GM21786 (cell line): ENCODE data around the gene SORBS2.
"Not testable (repeated sequence)": the region's sequence is repeated elsewhere in the genome, so short reads cannot be mapped to it uniquely, and the experiment has no call there.

Experiments
- ATAC-seq: cut with Tn5 transposase; IDR thresholded peaks from one replicate; pipeline ENCODE4 v1.9.1; 2021; ENCODE audit not compliant: unreplicated experiment

SORBS2 gene

GRCh38 chr4:185567381-185568376 is 244.3 kb downstream of the SORBS2 start:
- ATAC-seq: no peak

DNA sequence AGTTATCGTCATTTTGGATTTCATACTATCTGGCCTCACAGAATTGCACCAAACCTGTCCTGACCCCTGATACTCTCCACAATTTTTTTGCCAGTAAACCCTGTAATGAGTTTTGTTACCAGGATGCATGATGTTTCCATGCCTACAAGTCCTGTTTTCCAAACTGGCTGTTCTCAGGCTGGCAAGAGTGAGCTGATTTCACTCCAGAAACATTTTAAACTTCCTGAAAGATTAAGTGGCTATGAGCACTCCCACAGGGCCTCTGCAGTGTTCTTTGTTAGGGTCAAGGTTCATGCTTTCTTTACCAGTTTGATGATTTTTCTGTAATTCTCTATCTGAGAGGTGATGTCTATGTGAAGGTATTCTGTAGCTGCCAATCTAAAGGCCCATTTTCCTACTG is 245.0 kb downstream of the SORBS2 start:
- ATAC-seq: no peak

GRCh38 chr4:185566425-185566824 is 245.6 kb downstream of the SORBS2 start:
- ATAC-seq: no peak

GRCh38 chr4:185565696-185566095 is 246.3 kb downstream of the SORBS2 start:
- no peak for ATAC-seq

DNA sequence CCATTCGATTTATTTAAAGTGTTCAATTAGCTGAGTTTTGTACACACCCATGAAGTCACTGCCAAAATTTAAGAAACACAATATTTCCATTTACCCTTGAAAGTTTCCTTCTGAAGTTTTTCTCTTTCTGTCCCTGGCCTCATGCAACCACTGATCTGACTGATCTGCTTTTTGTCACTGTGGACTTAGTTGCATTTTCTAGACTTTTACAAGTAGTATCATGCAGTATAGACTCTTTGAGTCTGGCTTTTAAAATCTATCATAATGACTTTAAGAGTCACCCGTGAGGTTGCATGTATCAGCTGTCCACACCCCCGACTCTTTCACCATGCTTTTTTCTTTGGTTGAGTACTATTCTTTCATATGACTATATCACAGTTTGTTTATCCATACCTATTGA is 247.6 kb downstream of the SORBS2 start:
- no peak for ATAC-seq

- ATAC-seq: no peak
Observed at GRCh38 chr4:185562531-185562930, 249.5 kb downstream of the SORBS2 start.

GRCh38 chr4:185560316-185560715 is 251.7 kb downstream of the SORBS2 start:
- ATAC-seq: no peak

GRCh38 chr4:185559915-185560281 is 252.1 kb downstream of the SORBS2 start:
- no peak for ATAC-seq

DNA sequence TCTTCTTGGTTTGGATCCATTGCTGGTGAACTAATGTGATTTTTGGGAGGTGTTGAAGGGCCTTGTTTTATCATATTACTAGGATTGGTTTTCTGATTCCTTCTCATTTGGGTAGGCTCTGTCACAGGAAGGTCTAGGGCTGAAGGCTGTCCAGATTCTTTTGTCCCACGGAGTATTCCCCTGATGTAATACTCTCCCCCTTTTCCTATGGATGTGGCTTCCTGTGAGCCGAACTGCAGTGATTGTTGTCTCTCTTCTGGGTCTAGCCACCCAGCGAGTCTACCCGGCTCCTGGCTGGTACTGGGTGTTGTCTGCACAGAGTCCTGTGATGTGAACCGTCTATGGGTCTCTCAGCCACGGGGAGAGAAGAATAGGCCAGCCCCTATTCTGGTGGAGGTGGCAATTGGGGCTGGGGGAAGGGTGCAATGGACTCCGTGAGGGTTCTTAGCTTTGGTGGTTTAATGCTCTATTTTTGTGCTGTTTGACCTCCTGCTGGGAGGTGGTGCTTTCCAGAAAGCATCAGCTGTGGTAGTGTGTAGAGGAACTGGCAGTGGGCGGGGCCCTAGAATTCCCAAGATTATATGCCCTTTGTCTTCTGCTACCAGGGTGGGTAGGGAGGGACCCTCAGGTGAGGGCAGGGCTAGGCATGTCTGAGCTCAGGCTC is 252.6 kb downstream of the SORBS2 start:
- ATAC-seq: not testable (repeated sequence)

- no peak for ATAC-seq
Observed at GRCh38 chr4:185554365-185555126, 257.4 kb downstream of the SORBS2 start.

- no peak for ATAC-seq
Observed at GRCh38 chr4:185552254-185552653, 259.7 kb downstream of the SORBS2 start.

DNA sequence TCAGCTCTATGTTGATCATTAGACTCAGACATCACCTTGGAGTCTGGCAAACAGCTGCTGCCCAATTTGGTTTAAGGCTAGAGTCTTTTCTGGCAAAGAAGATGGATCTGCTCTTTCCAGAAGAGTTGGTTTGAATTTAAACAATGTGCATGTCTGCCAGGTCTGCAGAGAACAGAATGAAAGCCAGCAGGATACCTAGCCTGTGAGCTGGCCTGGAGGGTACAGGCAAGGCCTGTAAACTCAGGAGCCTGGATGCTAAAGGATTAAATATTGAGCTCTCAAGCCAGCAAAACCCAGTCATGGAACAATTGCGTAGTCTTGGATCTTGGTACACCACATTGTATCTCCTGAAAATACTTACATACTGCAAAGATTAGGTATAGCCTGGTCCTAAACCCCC is 261.1 kb downstream of the SORBS2 start:
- ATAC-seq: no peak

GRCh38 chr4:185549095-185549639 is 262.8 kb downstream of the SORBS2 start:
- ATAC-seq: no peak

DNA sequence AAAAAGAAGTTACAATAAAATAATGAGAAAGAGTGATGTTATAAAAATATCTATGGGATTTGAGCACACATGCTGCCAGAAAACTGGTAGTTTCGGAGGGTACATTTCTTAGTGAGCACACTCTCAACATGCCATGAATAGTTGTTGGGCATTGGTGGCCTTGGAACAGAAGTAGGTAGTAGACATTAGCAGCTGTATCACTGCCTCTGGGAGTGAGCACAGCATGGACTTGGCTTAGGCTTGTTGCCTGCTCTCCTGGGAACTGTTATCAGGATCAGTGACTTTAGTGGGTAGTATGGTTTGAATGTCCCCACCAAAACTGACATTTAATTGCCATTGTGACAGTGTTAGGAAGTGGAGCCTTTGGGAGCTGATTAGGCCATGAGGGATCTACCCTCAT is 263.4 kb downstream of the SORBS2 start:
- ATAC-seq: no peak

- ATAC-seq: no peak
Observed at GRCh38 chr4:185546335-185546734, 265.7 kb downstream of the SORBS2 start.

GRCh38 chr4:185542626-185543315 is 269.2 kb downstream of the SORBS2 start:
- ATAC-seq: no peak

DNA sequence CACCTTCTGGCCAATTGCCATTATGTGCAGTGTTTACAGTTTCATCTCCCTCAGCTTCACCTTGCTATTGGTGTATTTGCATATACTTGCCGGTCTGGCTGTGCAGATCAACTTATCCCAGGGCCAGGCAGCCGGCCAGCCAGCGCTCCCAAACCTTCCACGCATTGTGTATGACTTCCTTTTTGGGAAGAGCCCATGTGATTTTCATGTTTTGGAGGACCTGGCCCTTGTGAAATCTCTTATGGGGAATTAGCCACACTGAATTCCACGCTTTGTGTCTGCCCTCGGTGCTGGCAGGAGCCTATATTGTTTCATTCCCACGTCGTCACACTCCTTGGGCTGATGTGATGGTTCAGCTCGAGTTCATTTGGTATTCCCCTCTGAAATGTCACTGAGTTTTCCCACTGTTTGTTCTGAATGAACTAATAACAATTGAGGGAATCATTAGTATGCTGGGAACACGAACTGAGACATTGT is 270.7 kb downstream of the SORBS2 start:
- ATAC-seq: no peak

DNA sequence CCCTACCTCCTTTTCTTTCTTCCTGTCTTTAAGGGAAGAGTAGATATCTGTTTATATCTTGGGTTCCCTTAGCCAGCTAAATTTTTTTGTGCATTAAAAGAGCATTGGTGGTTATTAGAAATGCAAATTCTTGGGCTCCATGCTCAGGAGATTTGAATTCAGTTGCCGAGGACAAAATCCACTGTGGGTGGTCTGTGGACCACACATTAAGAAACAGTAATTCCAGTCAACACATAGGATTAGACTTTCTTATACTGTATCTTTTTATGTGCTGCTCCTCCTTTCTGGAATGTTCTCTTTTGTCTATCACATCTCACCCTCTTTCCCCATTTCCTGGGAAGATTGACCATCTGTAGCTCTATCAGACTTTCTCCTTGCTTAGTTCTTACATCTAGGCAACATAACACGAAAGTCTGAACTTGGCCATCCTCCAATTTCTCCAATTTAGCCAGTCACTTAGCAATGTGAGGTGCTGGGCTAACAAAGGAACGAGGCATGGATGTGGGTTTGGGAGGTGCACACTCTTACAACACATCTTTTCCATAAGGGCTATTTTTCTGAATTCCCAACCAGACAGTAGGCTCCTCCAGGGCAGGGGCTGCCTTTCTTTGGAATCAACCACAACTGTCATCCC is 271.4 kb downstream of the SORBS2 start:
- no peak for ATAC-seq

DNA sequence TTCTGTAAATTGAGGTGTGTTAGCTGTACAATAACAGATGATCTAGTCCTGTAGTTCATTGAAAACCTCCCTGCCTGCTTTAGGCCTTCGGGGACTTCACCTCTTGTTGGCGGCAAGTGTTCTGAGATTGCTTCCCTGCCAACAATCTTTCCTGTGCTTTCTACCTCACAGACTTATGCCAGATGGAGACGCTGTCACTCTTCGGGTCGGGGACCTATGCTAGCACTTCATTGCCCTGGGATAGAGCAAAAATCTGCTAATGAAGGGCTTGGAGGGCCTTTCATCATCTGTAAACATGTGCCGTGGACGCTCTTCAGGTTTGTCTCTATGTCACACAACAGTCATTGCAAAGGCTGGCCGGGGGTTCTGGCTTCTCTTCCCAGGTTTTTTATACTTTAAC is 272.0 kb downstream of the SORBS2 start:
- no peak for ATAC-seq

DNA sequence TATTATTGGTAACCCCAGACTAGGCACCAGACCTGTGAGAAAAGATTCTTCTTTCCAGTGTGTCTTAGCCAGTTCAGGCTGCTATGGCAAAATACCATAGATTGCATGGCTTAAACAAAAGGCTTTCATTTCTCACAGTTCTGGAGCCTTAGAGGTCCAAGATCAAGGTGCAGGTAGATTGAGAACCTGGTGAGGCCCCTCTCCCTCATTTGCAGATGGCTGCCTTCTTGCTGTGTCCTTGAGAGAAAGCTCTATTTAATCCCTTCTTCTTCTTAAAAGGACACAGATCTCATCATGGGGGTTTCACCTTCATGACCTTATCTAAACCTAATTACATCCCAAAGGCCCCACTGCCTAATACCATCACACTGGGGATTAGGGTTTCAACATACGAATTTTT is 273.2 kb downstream of the SORBS2 start:
- no peak for ATAC-seq
